HCT116 (cell line): ENCODE data around the gene LTBR. TPM values are rescaled to one million over a fixed set of nuclear protein-coding genes. Genes with fewer than 3 reads are reported as not detected.

Experiments used
- ATAC-seq: fragments of 200-7000 bp; cut with Tn5 transposase; 2 replicates; pipeline ENCODE4 v1.9.1; 2020; ENCODE audit warnings: mild to moderate bottlenecking, moderate library complexity
- BruUV-seq: library from RNA; stranded (reverse); fragments of 400-500 nt; replicated peaks from 2 replicates; lab custom pipeline; 2021; lab: Mats Ljungman, UMichigan
- CTCF ChIA-PET: fragments of 300-600 bp; sonication (Branson Sonifier 250); formaldehyde crosslinking; loops from one replicate; lab custom pipeline; 2021; ENCODE audit warnings: antibody characterized with exemption; lab: Charles Lee
- POLR2A ChIA-PET: fragments of 300-600, 350-600 bp; sonication (Branson Sonifier 250); formaldehyde crosslinking; loops from one replicate; lab custom pipeline; 2021; ENCODE audit warnings: antibody characterized with exemption; lab: Charles Lee
- RAD21 ChIA-PET, 2 experiments: fragments of 300-600 bp; sonication (Branson Sonifier 250); formaldehyde crosslinking; loops; one replicate each; lab custom pipeline; 2023; ENCODE audit warnings: low total read pairs in 2 of 2; ENCODE audit not compliant: uncharacterized antibody in 2 of 2, unreplicated experiment in 2 of 2, low non-redundant PET in 1 of 2; lab: Charles Lee
- DNase-seq: peaks from one replicate; pipeline ENCODE4 v3.0.0-alpha.2; 2010; ENCODE audit warnings: low read depth, low spot score
- H2AFZ ChIP-seq: fragments of 200-600 bp; shearing (Covaris generic), sonication (generic); 2 replicates; pipeline ENCODE4 v1.6.1; 2017; ENCODE audit warnings: low read depth, mixed run types, mixed read lengths, antibody characterized with exemption, low read length; ENCODE audit not compliant: poor library complexity, severe bottlenecking
- H3K27ac ChIP-seq: 2 replicates; pipeline ENCODE4 v1.5.1; 2012; ENCODE audit warnings: low read depth, low read length
- H3K27me3 ChIP-seq: fragments of 200-600 bp; sonication (generic); 2 replicates; pipeline ENCODE4 v1.6.1; 2016; ENCODE audit warnings: mixed run types, low read length, mixed read lengths; ENCODE audit not compliant: insufficient read depth
- H3K36me3 ChIP-seq, 2 experiments: fragments of 200-500 bp in 1 of 2; fragments of 200-600 bp in 1 of 2; sonication (Bioruptor generic) in 1 of 2; sonication (generic) in 1 of 2; 2 replicates each; pipeline versions ENCODE4 v1.5.1 to v1.6.1; 2014 to 2016; ENCODE audit warnings: low read length in 2 of 2, inconsistent platforms in 1 of 2, mixed read lengths in 1 of 2, mixed run types in 1 of 2; ENCODE audit not compliant: insufficient read depth in 2 of 2, control insufficient read depth in 1 of 2
- H3K4me1 ChIP-seq, 2 experiments: fragments of 200-600 bp in 1 of 2; sonication (generic) in 1 of 2; 2 replicates each; pipeline versions ENCODE4 v1.5.1 to v1.6.1; 2012 to 2017; ENCODE audit warnings: low read length in 2 of 2, inconsistent platforms in 1 of 2, mild to moderate bottlenecking in 1 of 2, mixed read lengths in 1 of 2, mixed run types in 1 of 2, moderate library complexity in 1 of 2; ENCODE audit not compliant: insufficient read depth in 2 of 2, control insufficient read depth in 1 of 2
- H3K4me2 ChIP-seq: fragments of 200-600 bp; sonication (generic); 2 replicates; pipeline ENCODE4 v1.6.1; 2017; ENCODE audit warnings: mixed run types, low read length, mixed read lengths
- H3K4me3 ChIP-seq, 2 experiments: fragments of 200-600 bp in 1 of 2; sonication (generic) in 1 of 2; replicated peaks in 1 of 2; 2 replicates each; pipeline ENCODE4 v1.5.1; 2011 to 2016; ENCODE audit warnings: low read length in 2 of 2, control low read depth in 1 of 2, low read depth in 1 of 2, mild to moderate bottlenecking in 1 of 2, mixed read lengths in 1 of 2, mixed run types in 1 of 2
- H3K79me2 ChIP-seq: fragments of 200-600 bp; sonication (generic); 2 replicates; pipeline ENCODE4 v1.6.1; 2017; ENCODE audit warnings: mild to moderate bottlenecking, mixed run types, low read length, moderate library complexity, mixed read lengths; ENCODE audit not compliant: insufficient read depth
- H3K9ac ChIP-seq: fragments of 200-600 bp; sonication (generic); 2 replicates; pipeline ENCODE4 v1.6.1; 2016; ENCODE audit warnings: low read length, mixed read lengths
- H3K9me2 ChIP-seq: fragments of 200-600 bp; sonication (generic), shearing (Covaris generic); 2 replicates; pipeline ENCODE4 v1.6.1; 2017; ENCODE audit warnings: mixed run types, mild to moderate bottlenecking, moderate library complexity; ENCODE audit not compliant: insufficient read depth
- H3K9me3 ChIP-seq, 2 experiments: fragments of 200-500 bp in 1 of 2; fragments of 200-600 bp in 1 of 2; sonication (Bioruptor generic) in 1 of 2; sonication (generic) in 1 of 2; 2 replicates each; pipeline ENCODE4 v1.6.1; 2014 to 2017; ENCODE audit warnings: low read length in 2 of 2, mixed read lengths in 2 of 2, inconsistent platforms in 1 of 2, low read depth in 1 of 2, mild to moderate bottlenecking in 1 of 2, mixed run types in 1 of 2, moderate library complexity in 1 of 2; ENCODE audit not compliant: control insufficient read depth in 1 of 2, insufficient read depth in 1 of 2
- H4K20me1 ChIP-seq: fragments of 200-600 bp; sonication (generic), shearing (Covaris generic); 2 replicates; pipeline ENCODE4 v1.6.1; 2017; ENCODE audit warnings: mixed run types, mild to moderate bottlenecking, moderate library complexity; ENCODE audit not compliant: insufficient read depth
- CEBPB ChIP-seq: IDR thresholded peaks from 2 replicates; pipeline ENCODE4 v1.6.1; 2012; ENCODE audit warnings: low read depth
- EGR1 ChIP-seq: IDR thresholded peaks from 2 replicates; pipeline ENCODE4 v1.6.1; 2012; ENCODE audit warnings: low read depth
- ELF1 ChIP-seq: IDR thresholded peaks from 2 replicates; pipeline ENCODE4 v1.6.1; 2012; ENCODE audit warnings: low read depth, borderline replicate concordance
- EZH2 ChIP-seq: fragments of 200-600 bp; sonication (generic); IDR thresholded peaks from 2 replicates; pipeline ENCODE4 v1.6.1; 2017; ENCODE audit warnings: antibody characterized with exemption, mixed run types
- EZH2phosphoT487 ChIP-seq: fragments of 200-600 bp; IDR thresholded peaks from 2 replicates; pipeline ENCODE4 v1.6.1; 2018; ENCODE audit warnings: antibody characterized with exemption, borderline replicate concordance
- FOSL1 ChIP-seq: IDR thresholded peaks from 2 replicates; pipeline ENCODE4 v1.6.1; 2012; ENCODE audit warnings: low read depth
- POLR2A ChIP-seq: IDR thresholded peaks from 2 replicates; pipeline ENCODE4 v1.7.0; 2011; ENCODE audit warnings: borderline replicate concordance; ENCODE audit not compliant: insufficient read depth, insufficient read length; ENCODE audit errors: extremely low read depth
- POLR2AphosphoS5 ChIP-seq: IDR thresholded peaks from 2 replicates; pipeline ENCODE4 v1.6.1; 2011; ENCODE audit warnings: mild to moderate bottlenecking, low read depth, low read length, moderate library complexity
- RAD21 ChIP-seq: IDR thresholded peaks from 2 replicates; pipeline ENCODE4 v1.6.1; 2012; ENCODE audit warnings: low read depth, mild to moderate bottlenecking
- SIN3A ChIP-seq: IDR thresholded peaks from 2 replicates; pipeline ENCODE4 v1.6.1; 2012; ENCODE audit warnings: low read depth
- SP1 ChIP-seq: IDR thresholded peaks from 2 replicates; pipeline ENCODE4 v1.6.1; 2012; ENCODE audit warnings: low read depth
- SRF ChIP-seq: IDR thresholded peaks from 2 replicates; pipeline ENCODE4 v1.6.1; 2012; ENCODE audit warnings: low read depth
- TCF7L2 ChIP-seq: IDR thresholded peaks from 2 replicates; pipeline ENCODE4 v1.7.0; 2011; ENCODE audit warnings: borderline replicate concordance, inconsistent platforms; ENCODE audit not compliant: insufficient read depth, insufficient read length; ENCODE audit errors: extremely low read depth
- YY1 ChIP-seq: IDR thresholded peaks from 2 replicates; pipeline ENCODE4 v1.6.1; 2011; ENCODE audit warnings: low read length, low read depth, moderate library complexity, mild to moderate bottlenecking; ENCODE audit not compliant: insufficient replicate concordance; ENCODE audit errors: extremely low read depth
- ZFX ChIP-seq: fragments of 450-650 bp; IDR thresholded peaks from 2 replicates; pipeline ENCODE4 v1.6.1; 2017
- ZNF274 ChIP-seq: fragments of 200-500 bp; sonication (Bioruptor generic); IDR thresholded peaks from 2 replicates; pipeline ENCODE4 v1.6.1; 2014; ENCODE audit warnings: mild to moderate bottlenecking, low read depth, low read length, inconsistent platforms
- intact Hi-C: fragments of 100-400 bp; cut with micrococcal nuclease; formaldehyde crosslinking; loops from 2 replicates; pipeline ENCODE4 v1.10.0; 2022
- total RNA-seq: library from RNA; stranded (reverse); gene quantifications from one replicate; pipeline ENCODE4 v1.2.1, GENCODE V29; 2021; ENCODE audit not compliant: unreplicated experiment
- TF ChIP-seq, protein P1 (sequence below): IDR thresholded peaks from 2 replicates; pipeline ENCODE4 v1.6.1; 2012
- TF ChIP-seq, protein P2 (sequence below): IDR thresholded peaks from 2 replicates; pipeline ENCODE4 v1.6.1; 2012; ENCODE audit warnings: low read depth
- TF ChIP-seq, protein P3 (sequence below): IDR thresholded peaks from 2 replicates; pipeline ENCODE4 v1.6.1; 2011; ENCODE audit warnings: mild to moderate bottlenecking, low read length, moderate library complexity; ENCODE audit not compliant: insufficient replicate concordance; ENCODE audit errors: extremely low read depth
- TF ChIP-seq, protein P4 (sequence below), 3 experiments: fragments of 200-600 bp in 1 of 3; sonication (generic) in 1 of 3; IDR thresholded peaks in 2 of 3; conservative IDR thresholded peaks in 1 of 3; 2 replicates each; pipeline ENCODE4 v1.5.1; 2012 to 2017; ENCODE audit warnings: low read depth in 2 of 3, low read length in 2 of 3, antibody characterized with exemption in 1 of 3, borderline replicate concordance in 1 of 3, control low read depth in 1 of 3, mild to moderate bottlenecking in 1 of 3, mixed read lengths in 1 of 3, mixed run types in 1 of 3, moderate library complexity in 1 of 3; ENCODE audit not compliant: insufficient read depth in 1 of 3

Gene LTBR
- total RNA-seq, 1 experiment from 2014 or later = 128 TPM

DNA sequence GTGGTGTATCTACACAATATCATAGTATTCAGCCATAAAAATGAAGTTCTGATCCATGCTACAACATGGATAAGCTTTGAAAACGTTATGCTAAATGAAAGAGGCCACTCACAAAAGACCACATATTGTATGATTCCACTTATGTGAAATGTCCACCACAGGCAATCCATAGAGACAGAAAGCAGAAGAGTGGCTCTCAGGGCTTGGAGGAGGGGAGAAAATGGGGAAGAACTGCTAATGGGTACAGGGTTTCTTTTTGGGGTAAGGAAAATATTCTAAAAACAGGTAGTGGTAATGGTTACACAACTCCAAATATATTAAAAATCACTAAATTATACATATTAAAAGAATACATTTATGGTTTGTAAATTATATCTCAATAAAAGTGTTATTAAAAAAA lies 25.1 kb upstream of the LTBR start:
- BruUV-seq = TSS peak; percentile 6
- peaks cover 27 to 46% of the 10 kb centered on the region in 2 experiments for H3K4me1 ChIP-seq
- no peak overlapping the region for H3K9ac ChIP-seq
- ChIA-PET RAD21 (no interaction called here), CTCF (no interaction called here), POLR2A (no interaction called here)
- DNase-seq (no peak), ATAC-seq (no peak)
- no peaks in the 10 kb centered on the region for H3K27me3 ChIP-seq
- peaks cover 5 to 20% of the 10 kb centered on the region in 2 experiments; a peak in 3 of 4 replicates for H3K36me3 ChIP-seq
- H3K4me3 ChIP-seq = no peak overlapping the region
- no peak overlapping the region for H2AFZ ChIP-seq
- H3K79me2 ChIP-seq = peaks cover 15% of the 10 kb centered on the region
- no peaks in the 10 kb centered on the region for H3K9me2 ChIP-seq
- no peak for TF ChIP-seq EZH2phosphoT487
- TF ChIP-seq RAD21 = no peak
- TF ChIP-seq, protein P1, sequence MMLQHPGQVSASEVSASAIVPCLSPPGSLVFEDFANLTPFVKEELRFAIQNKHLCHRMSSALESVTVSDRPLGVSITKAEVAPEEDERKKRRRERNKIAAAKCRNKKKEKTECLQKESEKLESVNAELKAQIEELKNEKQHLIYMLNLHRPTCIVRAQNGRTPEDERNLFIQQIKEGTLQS = no peak
- TF ChIP-seq, protein P2, sequence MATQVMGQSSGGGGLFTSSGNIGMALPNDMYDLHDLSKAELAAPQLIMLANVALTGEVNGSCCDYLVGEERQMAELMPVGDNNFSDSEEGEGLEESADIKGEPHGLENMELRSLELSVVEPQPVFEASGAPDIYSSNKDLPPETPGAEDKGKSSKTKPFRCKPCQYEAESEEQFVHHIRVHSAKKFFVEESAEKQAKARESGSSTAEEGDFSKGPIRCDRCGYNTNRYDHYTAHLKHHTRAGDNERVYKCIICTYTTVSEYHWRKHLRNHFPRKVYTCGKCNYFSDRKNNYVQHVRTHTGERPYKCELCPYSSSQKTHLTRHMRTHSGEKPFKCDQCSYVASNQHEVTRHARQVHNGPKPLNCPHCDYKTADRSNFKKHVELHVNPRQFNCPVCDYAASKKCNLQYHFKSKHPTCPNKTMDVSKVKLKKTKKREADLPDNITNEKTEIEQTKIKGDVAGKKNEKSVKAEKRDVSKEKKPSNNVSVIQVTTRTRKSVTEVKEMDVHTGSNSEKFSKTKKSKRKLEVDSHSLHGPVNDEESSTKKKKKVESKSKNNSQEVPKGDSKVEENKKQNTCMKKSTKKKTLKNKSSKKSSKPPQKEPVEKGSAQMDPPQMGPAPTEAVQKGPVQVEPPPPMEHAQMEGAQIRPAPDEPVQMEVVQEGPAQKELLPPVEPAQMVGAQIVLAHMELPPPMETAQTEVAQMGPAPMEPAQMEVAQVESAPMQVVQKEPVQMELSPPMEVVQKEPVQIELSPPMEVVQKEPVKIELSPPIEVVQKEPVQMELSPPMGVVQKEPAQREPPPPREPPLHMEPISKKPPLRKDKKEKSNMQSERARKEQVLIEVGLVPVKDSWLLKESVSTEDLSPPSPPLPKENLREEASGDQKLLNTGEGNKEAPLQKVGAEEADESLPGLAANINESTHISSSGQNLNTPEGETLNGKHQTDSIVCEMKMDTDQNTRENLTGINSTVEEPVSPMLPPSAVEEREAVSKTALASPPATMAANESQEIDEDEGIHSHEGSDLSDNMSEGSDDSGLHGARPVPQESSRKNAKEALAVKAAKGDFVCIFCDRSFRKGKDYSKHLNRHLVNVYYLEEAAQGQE = no peak
- TF ChIP-seq EGR1 = no peak
- TF ChIP-seq SRF = no peak
- TF ChIP-seq FOSL1 = no peak
- no peak for TF ChIP-seq POLR2A
- TF ChIP-seq, protein P3, sequence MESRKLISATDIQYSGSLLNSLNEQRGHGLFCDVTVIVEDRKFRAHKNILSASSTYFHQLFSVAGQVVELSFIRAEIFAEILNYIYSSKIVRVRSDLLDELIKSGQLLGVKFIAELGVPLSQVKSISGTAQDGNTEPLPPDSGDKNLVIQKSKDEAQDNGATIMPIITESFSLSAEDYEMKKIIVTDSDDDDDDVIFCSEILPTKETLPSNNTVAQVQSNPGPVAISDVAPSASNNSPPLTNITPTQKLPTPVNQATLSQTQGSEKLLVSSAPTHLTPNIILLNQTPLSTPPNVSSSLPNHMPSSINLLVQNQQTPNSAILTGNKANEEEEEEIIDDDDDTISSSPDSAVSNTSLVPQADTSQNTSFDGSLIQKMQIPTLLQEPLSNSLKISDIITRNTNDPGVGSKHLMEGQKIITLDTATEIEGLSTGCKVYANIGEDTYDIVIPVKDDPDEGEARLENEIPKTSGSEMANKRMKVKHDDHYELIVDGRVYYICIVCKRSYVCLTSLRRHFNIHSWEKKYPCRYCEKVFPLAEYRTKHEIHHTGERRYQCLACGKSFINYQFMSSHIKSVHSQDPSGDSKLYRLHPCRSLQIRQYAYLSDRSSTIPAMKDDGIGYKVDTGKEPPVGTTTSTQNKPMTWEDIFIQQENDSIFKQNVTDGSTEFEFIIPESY = no peak
- no peak for TF ChIP-seq CEBPB
- TF ChIP-seq YY1 = no peak
- TF ChIP-seq, protein P4, sequence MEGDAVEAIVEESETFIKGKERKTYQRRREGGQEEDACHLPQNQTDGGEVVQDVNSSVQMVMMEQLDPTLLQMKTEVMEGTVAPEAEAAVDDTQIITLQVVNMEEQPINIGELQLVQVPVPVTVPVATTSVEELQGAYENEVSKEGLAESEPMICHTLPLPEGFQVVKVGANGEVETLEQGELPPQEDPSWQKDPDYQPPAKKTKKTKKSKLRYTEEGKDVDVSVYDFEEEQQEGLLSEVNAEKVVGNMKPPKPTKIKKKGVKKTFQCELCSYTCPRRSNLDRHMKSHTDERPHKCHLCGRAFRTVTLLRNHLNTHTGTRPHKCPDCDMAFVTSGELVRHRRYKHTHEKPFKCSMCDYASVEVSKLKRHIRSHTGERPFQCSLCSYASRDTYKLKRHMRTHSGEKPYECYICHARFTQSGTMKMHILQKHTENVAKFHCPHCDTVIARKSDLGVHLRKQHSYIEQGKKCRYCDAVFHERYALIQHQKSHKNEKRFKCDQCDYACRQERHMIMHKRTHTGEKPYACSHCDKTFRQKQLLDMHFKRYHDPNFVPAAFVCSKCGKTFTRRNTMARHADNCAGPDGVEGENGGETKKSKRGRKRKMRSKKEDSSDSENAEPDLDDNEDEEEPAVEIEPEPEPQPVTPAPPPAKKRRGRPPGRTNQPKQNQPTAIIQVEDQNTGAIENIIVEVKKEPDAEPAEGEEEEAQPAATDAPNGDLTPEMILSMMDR (IDR thresholded peaks at IDR 0.05 in 2 of 3, conservative IDR thresholded peaks at IDR 0.05 in 1 of 3; ENCODE audit: borderline replicate concordance in 1 of 3, insufficient read depth in 1 of 3, low read depth in 2 of 3, low read length in 2 of 3) = no peak
- TF ChIP-seq ZNF274 = no peak
- TF ChIP-seq TCF7L2 = no peak
- TF ChIP-seq POLR2AphosphoS5 = no peak
- no peak for TF ChIP-seq SP1
- no peak for TF ChIP-seq SIN3A
- TF ChIP-seq ELF1 = no peak
- no peak for TF ChIP-seq ZFX
- TF ChIP-seq EZH2 = no peak
- H3K4me2 ChIP-seq = no peak overlapping the region
- H4K20me1 ChIP-seq = no peaks in the 10 kb centered on the region
- H3K27ac ChIP-seq = no peak overlapping the region
- H3K9me3 ChIP-seq = no peaks in the 10 kb centered on the region
- intact Hi-C loops = no loop called here
